Peyer's patch (tissue), 4 donors: ENCODE results near the gene OR14I1.

Experiments used
- POLR2A ChIP-seq, 2 donors: fragments of 450-650 bp; IDR thresholded peaks; one replicate each; pipeline ENCODE4 v1.5.1; 2017; ENCODE audit warnings: antibody characterized with exemption in 2 of 2, mild to moderate bottlenecking in 2 of 2, moderate library complexity in 2 of 2
- TF ChIP-seq, protein P1 (sequence below), 6 experiments: fragments of 450-650 bp in 4 of 6; fragments of 200-600 bp in 2 of 6; sonication (generic) in 1 of 6; IDR thresholded peaks; one replicate each; pipeline ENCODE4 v1.5.1; 2017 to 2019; ENCODE audit warnings: antibody characterized with exemption in 6 of 6, mild to moderate bottlenecking in 3 of 6, moderate library complexity in 1 of 6

DNA sequence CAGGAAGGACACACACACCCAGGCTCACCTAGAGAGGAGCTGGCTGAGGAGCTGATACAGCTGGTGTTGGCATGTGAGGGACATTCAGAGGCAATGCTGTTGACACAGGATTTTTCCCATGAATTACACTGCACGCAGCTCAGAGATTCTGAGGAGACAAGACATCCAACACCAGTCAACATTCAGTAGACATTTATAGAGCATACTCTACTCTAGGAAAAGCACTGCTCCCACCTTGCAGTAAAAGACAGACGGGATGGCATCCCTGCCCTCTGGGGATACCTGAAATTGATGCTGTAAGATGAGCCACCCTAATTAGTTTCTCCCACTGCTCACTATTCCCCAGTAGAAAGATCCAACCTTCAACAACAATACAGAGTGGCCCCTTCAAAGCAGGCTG lies 47.9 kb upstream of the OR14I1 start:
- TF ChIP-seq, protein P1, sequence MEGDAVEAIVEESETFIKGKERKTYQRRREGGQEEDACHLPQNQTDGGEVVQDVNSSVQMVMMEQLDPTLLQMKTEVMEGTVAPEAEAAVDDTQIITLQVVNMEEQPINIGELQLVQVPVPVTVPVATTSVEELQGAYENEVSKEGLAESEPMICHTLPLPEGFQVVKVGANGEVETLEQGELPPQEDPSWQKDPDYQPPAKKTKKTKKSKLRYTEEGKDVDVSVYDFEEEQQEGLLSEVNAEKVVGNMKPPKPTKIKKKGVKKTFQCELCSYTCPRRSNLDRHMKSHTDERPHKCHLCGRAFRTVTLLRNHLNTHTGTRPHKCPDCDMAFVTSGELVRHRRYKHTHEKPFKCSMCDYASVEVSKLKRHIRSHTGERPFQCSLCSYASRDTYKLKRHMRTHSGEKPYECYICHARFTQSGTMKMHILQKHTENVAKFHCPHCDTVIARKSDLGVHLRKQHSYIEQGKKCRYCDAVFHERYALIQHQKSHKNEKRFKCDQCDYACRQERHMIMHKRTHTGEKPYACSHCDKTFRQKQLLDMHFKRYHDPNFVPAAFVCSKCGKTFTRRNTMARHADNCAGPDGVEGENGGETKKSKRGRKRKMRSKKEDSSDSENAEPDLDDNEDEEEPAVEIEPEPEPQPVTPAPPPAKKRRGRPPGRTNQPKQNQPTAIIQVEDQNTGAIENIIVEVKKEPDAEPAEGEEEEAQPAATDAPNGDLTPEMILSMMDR (IDR thresholded peaks at IDR 0.05) = no peak
- no peak for TF ChIP-seq POLR2A (IDR thresholded peaks at IDR 0.05)
